SK-N-SH (cell line): ENCODE results near the gene MSTO1. TPM values are rescaled to one million over a fixed set of nuclear protein-coding genes. Genes with fewer than 3 reads are reported as not detected.

ENCODE experiments used
- CTCF ChIA-PET: fragments of 300-600, 350-600 bp; formaldehyde crosslinking; extraction: SDS; loops from one replicate; lab custom pipeline; 2021; lab: Yijun Ruan, JAX
- POLR2A ChIA-PET: fragments of 350-600 bp; sonication (Branson Sonifier 250); formaldehyde crosslinking; extraction: SDS; loops from one replicate; lab custom pipeline; 2020; ENCODE audit warnings: antibody characterized with exemption, inconsistent platforms; lab: Yijun Ruan, JAX
- DNase-seq: peaks from one replicate; pipeline ENCODE4 v3.0.0; 2012
- H2AFZ ChIP-seq: fragments of 200-600 bp; sonication (generic); 2 replicates; pipeline ENCODE4 v1.8.1; 2016; ENCODE audit warnings: antibody characterized with exemption, mild to moderate bottlenecking, low read depth
- H3F3A ChIP-seq: fragments of 200-600 bp; sonication (generic); replicated peaks from 2 replicates; pipeline ENCODE3; 2016; ENCODE audit warnings: antibody characterized with exemption, mild to moderate bottlenecking; ENCODE audit not compliant: insufficient read depth
- H3K27ac ChIP-seq, 2 experiments: fragments of 200-500 bp in 1 of 2; fragments of 200-600 bp in 1 of 2; sonication (Bioruptor generic) in 1 of 2; sonication (generic), shearing (Covaris generic) in 1 of 2; 2 replicates each; pipeline versions ENCODE4 v1.5.1 to v1.6.1; 2014 to 2016; ENCODE audit warnings: low read depth in 2 of 2, inconsistent platforms in 1 of 2, low read length in 1 of 2, mild to moderate bottlenecking in 1 of 2, mixed read lengths in 1 of 2
- H3K27me3 ChIP-seq: fragments of 200-600 bp; sonication (generic), shearing (Covaris generic); 2 replicates; pipeline ENCODE4 v1.6.1; 2016; ENCODE audit warnings: mixed run types; ENCODE audit not compliant: insufficient read depth
- H3K36me3 ChIP-seq, 2 experiments: fragments of 200-500 bp in 1 of 2; fragments of 200-600 bp in 1 of 2; sonication (Bioruptor generic) in 1 of 2; sonication (generic) in 1 of 2; replicated peaks in 1 of 2; 2 replicates each; pipeline versions ENCODE3 to v1.5.1; 2014 to 2016; ENCODE audit warnings: low read length in 1 of 2, mild to moderate bottlenecking in 1 of 2; ENCODE audit not compliant: insufficient read depth in 2 of 2, control insufficient read depth in 1 of 2
- H3K4me1 ChIP-seq, 2 experiments: fragments of 200-500 bp in 1 of 2; fragments of 200-600 bp in 1 of 2; sonication (Bioruptor generic) in 1 of 2; sonication (generic), shearing (Covaris generic) in 1 of 2; 2 replicates each; pipeline versions ENCODE4 v1.5.1 to v1.6.1; 2014 to 2016; ENCODE audit warnings: low read depth in 1 of 2, low read length in 1 of 2, mixed run types in 1 of 2; ENCODE audit not compliant: insufficient read depth in 2 of 2, control insufficient read depth in 1 of 2
- H3K4me2 ChIP-seq: fragments of 200-600 bp; sonication (generic), shearing (Covaris generic); 2 replicates; pipeline ENCODE4 v1.6.1; 2017; ENCODE audit warnings: mixed run types
- H3K4me3 ChIP-seq, 2 experiments: fragments of 200-500 bp in 1 of 2; fragments of 200-600 bp in 1 of 2; sonication (Bioruptor generic) in 1 of 2; sonication (generic), shearing (Covaris generic) in 1 of 2; 2 replicates each; pipeline versions ENCODE4 v1.5.1 to v1.8.1; 2014 to 2016; ENCODE audit warnings: low read depth in 2 of 2, inconsistent platforms in 1 of 2, low read length in 1 of 2, mild to moderate bottlenecking in 1 of 2, mixed read lengths in 1 of 2, moderate library complexity in 1 of 2
- H3K79me2 ChIP-seq: fragments of 200-600 bp; sonication (generic); 2 replicates; pipeline ENCODE4 v1.8.1; 2017; ENCODE audit warnings: mild to moderate bottlenecking; ENCODE audit not compliant: insufficient read depth
- H3K9ac ChIP-seq: fragments of 200-600 bp; sonication (generic); 2 replicates; pipeline ENCODE4 v1.6.1; 2017; ENCODE audit warnings: mixed run types
- H3K9me2 ChIP-seq: fragments of 200-600 bp; sonication (generic); 2 replicates; pipeline ENCODE4 v1.6.1; 2017; ENCODE audit warnings: mixed run types
- H3K9me3 ChIP-seq: fragments of 200-600 bp; sonication (generic); 2 replicates; pipeline ENCODE4 v1.6.1; 2017; ENCODE audit warnings: mixed run types, mild to moderate bottlenecking, moderate library complexity
- H4K20me1 ChIP-seq: fragments of 200-600 bp; sonication (generic); 2 replicates; pipeline ENCODE4 v1.6.1; 2017; ENCODE audit warnings: mild to moderate bottlenecking, mixed run types; ENCODE audit not compliant: insufficient read depth
- EZH2phosphoT487 ChIP-seq: fragments of 200-600 bp; sonication (generic); IDR thresholded peaks from 2 replicates; pipeline ENCODE4 v1.6.1; 2017; ENCODE audit warnings: low read depth, mixed run types, mild to moderate bottlenecking, antibody characterized with exemption, moderate library complexity, borderline replicate concordance
- POLR2AphosphoS5 ChIP-seq: IDR thresholded peaks from 2 replicates; pipeline ENCODE4 v1.6.1; 2012; ENCODE audit warnings: low read depth, low read length
- RAD21 ChIP-seq: IDR thresholded peaks from 2 replicates; pipeline ENCODE4 v1.6.1; 2012; ENCODE audit warnings: mild to moderate bottlenecking, low read length
- RFX5 ChIP-seq: IDR thresholded peaks from 2 replicates; pipeline ENCODE4 v1.6.1; 2012; ENCODE audit warnings: mild to moderate bottlenecking, improper control_type of control experiment, low read length
- TAF1 ChIP-seq: IDR thresholded peaks from 2 replicates; pipeline ENCODE4 v1.6.1; 2012; ENCODE audit warnings: low read depth, mild to moderate bottlenecking, low read length, moderate library complexity, borderline replicate concordance
- TEAD4 ChIP-seq: IDR thresholded peaks from 2 replicates; pipeline ENCODE4 v1.4.0; 2012; ENCODE audit warnings: mild to moderate bottlenecking, borderline replicate concordance; ENCODE audit not compliant: insufficient read depth
- WGBS: methylation state at CpG from one replicate; pipeline ENCODE4 v1.1.6; 2017; ENCODE audit warnings: low lambda C conversion rate; 5-methylcytosine and 5-hydroxymethylcytosine counted together
- polyA plus RNA-seq, 3 experiments: library from polyadenylated mRNA; depleted of rRNA; stranded (reverse); fragments of >200 nt; gene quantifications; 2 replicates each; pipeline ENCODE4 v1.2.3, GENCODE V29; 2012
- TF ChIP-seq, protein P1 (sequence below): IDR thresholded peaks from 2 replicates; pipeline ENCODE4 v1.6.1; 2012; ENCODE audit warnings: mild to moderate bottlenecking, low read depth, low read length, moderate library complexity
- TF ChIP-seq, protein P2 (sequence below): IDR thresholded peaks from 2 replicates; pipeline ENCODE4; 2012
- TF ChIP-seq, protein P3 (sequence below): fragments of 150-350 bp; IDR thresholded peaks from 2 replicates; pipeline ENCODE4 v1.6.1; 2017; ENCODE audit warnings: antibody characterized with exemption, low read length, low read depth, borderline replicate concordance
- TF ChIP-seq, protein P4 (sequence below): fragments of 150-350 bp; IDR thresholded peaks from 2 replicates; pipeline ENCODE4 v1.6.1; 2016; ENCODE audit warnings: mild to moderate bottlenecking, low read depth, low read length

MSTO1 gene
- polyA plus RNA-seq, 1 of the 3 experiments (the other 2 are of a cell fraction) = 22.4 TPM

DNA sequence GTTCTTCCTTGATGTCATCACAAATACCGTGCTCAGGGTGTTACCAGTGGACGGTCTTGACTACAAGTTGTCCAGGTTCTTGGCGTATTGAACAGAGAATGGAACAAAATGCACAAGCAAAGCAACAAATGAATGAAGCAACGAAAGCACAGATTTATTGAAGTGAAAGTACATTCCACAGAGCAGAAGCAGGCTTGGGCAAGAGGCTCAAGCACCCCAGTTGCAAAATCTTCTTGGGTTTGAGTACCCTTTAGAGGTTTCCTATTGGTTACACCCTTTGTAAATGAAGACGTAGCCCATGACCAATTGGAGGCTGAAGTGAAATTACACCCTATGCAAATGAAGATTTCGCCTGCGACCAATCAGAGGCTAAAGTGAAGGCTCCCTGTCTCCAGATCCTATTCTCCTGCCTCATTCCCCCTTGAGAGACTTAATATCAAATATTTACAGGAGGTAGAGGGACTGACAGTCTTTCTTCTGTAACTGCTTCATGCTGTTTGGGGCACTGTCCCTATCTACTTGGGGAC is 40.3 kb downstream of the MSTO1 start:
- no peak for TF ChIP-seq POLR2AphosphoS5
- no peak for TF ChIP-seq TEAD4
- no peak for TF ChIP-seq EZH2phosphoT487
- TF ChIP-seq RAD21 = no peak
- TF ChIP-seq, protein P1, sequence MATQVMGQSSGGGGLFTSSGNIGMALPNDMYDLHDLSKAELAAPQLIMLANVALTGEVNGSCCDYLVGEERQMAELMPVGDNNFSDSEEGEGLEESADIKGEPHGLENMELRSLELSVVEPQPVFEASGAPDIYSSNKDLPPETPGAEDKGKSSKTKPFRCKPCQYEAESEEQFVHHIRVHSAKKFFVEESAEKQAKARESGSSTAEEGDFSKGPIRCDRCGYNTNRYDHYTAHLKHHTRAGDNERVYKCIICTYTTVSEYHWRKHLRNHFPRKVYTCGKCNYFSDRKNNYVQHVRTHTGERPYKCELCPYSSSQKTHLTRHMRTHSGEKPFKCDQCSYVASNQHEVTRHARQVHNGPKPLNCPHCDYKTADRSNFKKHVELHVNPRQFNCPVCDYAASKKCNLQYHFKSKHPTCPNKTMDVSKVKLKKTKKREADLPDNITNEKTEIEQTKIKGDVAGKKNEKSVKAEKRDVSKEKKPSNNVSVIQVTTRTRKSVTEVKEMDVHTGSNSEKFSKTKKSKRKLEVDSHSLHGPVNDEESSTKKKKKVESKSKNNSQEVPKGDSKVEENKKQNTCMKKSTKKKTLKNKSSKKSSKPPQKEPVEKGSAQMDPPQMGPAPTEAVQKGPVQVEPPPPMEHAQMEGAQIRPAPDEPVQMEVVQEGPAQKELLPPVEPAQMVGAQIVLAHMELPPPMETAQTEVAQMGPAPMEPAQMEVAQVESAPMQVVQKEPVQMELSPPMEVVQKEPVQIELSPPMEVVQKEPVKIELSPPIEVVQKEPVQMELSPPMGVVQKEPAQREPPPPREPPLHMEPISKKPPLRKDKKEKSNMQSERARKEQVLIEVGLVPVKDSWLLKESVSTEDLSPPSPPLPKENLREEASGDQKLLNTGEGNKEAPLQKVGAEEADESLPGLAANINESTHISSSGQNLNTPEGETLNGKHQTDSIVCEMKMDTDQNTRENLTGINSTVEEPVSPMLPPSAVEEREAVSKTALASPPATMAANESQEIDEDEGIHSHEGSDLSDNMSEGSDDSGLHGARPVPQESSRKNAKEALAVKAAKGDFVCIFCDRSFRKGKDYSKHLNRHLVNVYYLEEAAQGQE = no peak
- no peak for TF ChIP-seq TAF1
- TF ChIP-seq, protein P2, sequence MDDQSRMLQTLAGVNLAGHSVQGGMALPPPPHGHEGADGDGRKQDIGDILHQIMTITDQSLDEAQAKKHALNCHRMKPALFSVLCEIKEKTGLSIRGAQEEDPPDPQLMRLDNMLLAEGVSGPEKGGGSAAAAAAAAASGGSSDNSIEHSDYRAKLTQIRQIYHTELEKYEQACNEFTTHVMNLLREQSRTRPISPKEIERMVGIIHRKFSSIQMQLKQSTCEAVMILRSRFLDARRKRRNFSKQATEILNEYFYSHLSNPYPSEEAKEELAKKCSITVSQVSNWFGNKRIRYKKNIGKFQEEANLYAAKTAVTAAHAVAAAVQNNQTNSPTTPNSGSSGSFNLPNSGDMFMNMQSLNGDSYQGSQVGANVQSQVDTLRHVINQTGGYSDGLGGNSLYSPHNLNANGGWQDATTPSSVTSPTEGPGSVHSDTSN = no peak
- no peak for TF ChIP-seq RFX5
- TF ChIP-seq, protein P3, sequence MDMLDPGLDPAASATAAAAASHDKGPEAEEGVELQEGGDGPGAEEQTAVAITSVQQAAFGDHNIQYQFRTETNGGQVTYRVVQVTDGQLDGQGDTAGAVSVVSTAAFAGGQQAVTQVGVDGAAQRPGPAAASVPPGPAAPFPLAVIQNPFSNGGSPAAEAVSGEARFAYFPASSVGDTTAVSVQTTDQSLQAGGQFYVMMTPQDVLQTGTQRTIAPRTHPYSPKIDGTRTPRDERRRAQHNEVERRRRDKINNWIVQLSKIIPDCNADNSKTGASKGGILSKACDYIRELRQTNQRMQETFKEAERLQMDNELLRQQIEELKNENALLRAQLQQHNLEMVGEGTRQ = no peak
- TF ChIP-seq, protein P4, sequence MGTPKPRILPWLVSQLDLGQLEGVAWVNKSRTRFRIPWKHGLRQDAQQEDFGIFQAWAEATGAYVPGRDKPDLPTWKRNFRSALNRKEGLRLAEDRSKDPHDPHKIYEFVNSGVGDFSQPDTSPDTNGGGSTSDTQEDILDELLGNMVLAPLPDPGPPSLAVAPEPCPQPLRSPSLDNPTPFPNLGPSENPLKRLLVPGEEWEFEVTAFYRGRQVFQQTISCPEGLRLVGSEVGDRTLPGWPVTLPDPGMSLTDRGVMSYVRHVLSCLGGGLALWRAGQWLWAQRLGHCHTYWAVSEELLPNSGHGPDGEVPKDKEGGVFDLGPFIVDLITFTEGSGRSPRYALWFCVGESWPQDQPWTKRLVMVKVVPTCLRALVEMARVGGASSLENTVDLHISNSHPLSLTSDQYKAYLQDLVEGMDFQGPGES = no peak
- peaks cover 15% of the 10 kb centered on the region for H3K79me2 ChIP-seq
- 96% methylated on average over 7 of the region's 7 CpGs for WGBS
- H4K20me1 ChIP-seq = no peaks in the 10 kb centered on the region
- peak overlapping the region; percentile 67; the same call in 1 of the 2 replicates for H3K4me2 ChIP-seq
- no peak for DNase-seq
- H3K9me2 ChIP-seq = no peaks in the 10 kb centered on the region
- H3K4me3 ChIP-seq = no peak overlapping the region
- H3K27me3 ChIP-seq = no peaks in the 10 kb centered on the region
- H3K36me3 ChIP-seq = no peaks in the 10 kb centered on the region
- H3K9ac ChIP-seq = peak overlapping the region; percentile 46; the same call in 1 of the 2 replicates
- ChIA-PET POLR2A (no interaction called here), CTCF (interaction anchor here (1.2 kb wide), 1 partner anchor 40 kb away, joined by 3 read pairs; no protein-coding TSS in a partner anchor)
- peak overlapping the region in 1 of 2 experiments; percentile 78; a peak in 2 of 4 replicates for H3K27ac ChIP-seq
- peak overlapping the region; percentile 67; the same call in 1 of the 2 replicates for H2AFZ ChIP-seq
- H3K9me3 ChIP-seq = no peaks in the 10 kb centered on the region
- peaks cover 27% of the 10 kb centered on the region for H3F3A ChIP-seq
- peaks cover 8 to 13% of the 10 kb centered on the region in 2 experiments; a peak in 3 of 4 replicates for H3K4me1 ChIP-seq
